OCI-LY7 (cell line): ENCODE data around the gene ADGRF1. TPM values are rescaled to one million over a fixed set of nuclear protein-coding genes. Genes with fewer than 3 reads are reported as not detected.

Source experiments
- BruUV-seq: library from RNA; stranded (reverse); fragments of 400-500 nt; replicated peaks from 2 replicates; lab custom pipeline; 2021; lab: Mats Ljungman, UMichigan
- CTCF ChIA-PET: fragments of 300-600 bp; sonication (Branson Sonifier 250); formaldehyde crosslinking; loops from one replicate; lab custom pipeline; 2022; ENCODE audit warnings: antibody characterized with exemption; ENCODE audit not compliant: unreplicated experiment; lab: Charles Lee
- POLR2A ChIA-PET: fragments of 300-600 bp; sonication (Branson Sonifier 250); formaldehyde crosslinking; loops from one replicate; lab custom pipeline; 2022; ENCODE audit warnings: antibody characterized with exemption; lab: Charles Lee
- DNase-seq: peaks from one replicate; pipeline ENCODE4 v3.0.0-alpha.2; 2015; ENCODE audit warnings: low spot score
- H2AFZ ChIP-seq: fragments of 200-600 bp; sonication (generic), shearing (Covaris generic); 2 replicates; pipeline ENCODE4 v1.6.1; 2014; ENCODE audit warnings: mild to moderate bottlenecking, antibody characterized with exemption, low read length, moderate library complexity
- H3K27ac ChIP-seq: fragments of 200-600 bp; sonication (generic); 2 replicates; pipeline ENCODE4 v1.5.1; 2014; ENCODE audit warnings: mixed run types, low read depth, mild to moderate bottlenecking, moderate library complexity, low read length, inconsistent platforms; ENCODE audit not compliant: poor library complexity, severe bottlenecking
- H3K36me3 ChIP-seq: fragments of 200-600 bp; sonication (generic); 2 replicates; pipeline ENCODE4 v1.6.1; 2014; ENCODE audit warnings: mild to moderate bottlenecking, antibody characterized with exemption, low read length, moderate library complexity, mixed read lengths; ENCODE audit not compliant: insufficient read depth
- H3K4me1 ChIP-seq: fragments of 200-600 bp; sonication (generic); 2 replicates; pipeline ENCODE4 v1.5.1; 2014; ENCODE audit warnings: mild to moderate bottlenecking, low read length; ENCODE audit not compliant: insufficient read depth, poor library complexity, severe bottlenecking
- H3K4me2 ChIP-seq: fragments of 200-600 bp; sonication (generic); 2 replicates; pipeline ENCODE4 v1.6.1; 2014; ENCODE audit warnings: mild to moderate bottlenecking, low read length
- H3K4me3 ChIP-seq: fragments of 200-600 bp; sonication (generic); 2 replicates; pipeline ENCODE4 v1.5.1; 2014; ENCODE audit warnings: mild to moderate bottlenecking, low read depth, low read length; ENCODE audit not compliant: poor library complexity, severe bottlenecking
- H3K79me2 ChIP-seq: fragments of 200-600 bp; sonication (generic); 2 replicates; pipeline ENCODE4 v1.6.1; 2016; ENCODE audit warnings: low read depth, mild to moderate bottlenecking, low read length, moderate library complexity, mixed read lengths; ENCODE audit not compliant: insufficient read depth
- H3K9me2 ChIP-seq: fragments of 200-600 bp; sonication (generic); 2 replicates; pipeline ENCODE4 v1.6.1; 2016; ENCODE audit warnings: mild to moderate bottlenecking, low read length, mixed read lengths; ENCODE audit not compliant: insufficient read depth
- H3K9me3 ChIP-seq: fragments of 200-600 bp; sonication (generic); 2 replicates; pipeline ENCODE4 v1.6.1; 2014; ENCODE audit warnings: mild to moderate bottlenecking, mixed run types, low read length, mixed read lengths
- H4K20me1 ChIP-seq: fragments of 200-600 bp; sonication (generic); 2 replicates; pipeline ENCODE4 v1.6.1; 2014; ENCODE audit warnings: mild to moderate bottlenecking, antibody characterized with exemption, low read length, moderate library complexity, mixed read lengths; ENCODE audit not compliant: insufficient read depth
- EZH2phosphoT487 ChIP-seq: fragments of 200-600 bp; sonication (generic); IDR thresholded peaks from 2 replicates; pipeline ENCODE4 v1.6.1; 2018; ENCODE audit warnings: low read depth, borderline replicate concordance, mild to moderate bottlenecking, mixed run types, antibody characterized with exemption, low read length, moderate library complexity, mixed read lengths
- intact Hi-C: fragments of 100-400 bp; cut with micrococcal nuclease; formaldehyde crosslinking; loops from one replicate; pipeline ENCODE4 v1.10.0; 2022; ENCODE audit not compliant: unreplicated experiment
- total RNA-seq, 2 experiments: library from RNA; depleted of rRNA in 1 of 2; stranded (reverse); fragments of >200 nt in 1 of 2; shearing (Covaris generic) in 1 of 2; gene quantifications; 2 replicates each; pipeline ENCODE4 v1.2.3, GENCODE V29; 2014 to 2022
- TF ChIP-seq, protein P1 (sequence below): fragments of 200-600 bp; sonication (generic); conservative IDR thresholded peaks from 2 replicates; pipeline ENCODE4 v1.5.1; 2014; ENCODE audit warnings: mild to moderate bottlenecking, antibody characterized with exemption, low read length, moderate library complexity, mixed read lengths

ADGRF1 gene
- total RNA-seq, 2 experiments from 2014 or later = not detected

DNA sequence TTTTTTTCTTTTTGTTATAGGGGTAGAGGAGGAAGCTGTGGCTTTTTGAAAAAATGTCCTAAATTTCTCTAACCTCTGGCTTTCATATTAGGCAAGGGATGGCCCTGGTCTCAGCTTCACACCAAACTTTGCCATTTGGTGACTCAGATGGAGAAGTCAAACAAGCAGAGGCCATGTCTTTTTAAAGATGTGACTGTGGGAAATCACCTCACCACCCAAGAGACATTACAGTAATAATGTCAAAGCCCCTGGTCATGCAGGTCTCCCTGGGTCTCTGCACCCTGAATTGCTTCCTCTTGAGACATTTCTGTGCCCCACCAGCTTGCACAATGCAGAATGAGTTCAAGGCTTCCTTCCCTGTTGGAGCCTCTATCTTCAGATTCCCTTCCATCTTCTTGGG, 80.9 kb downstream of the ADGRF1 start:
- Histone ChIP-seq H3K4me2 (no peak overlapping the region), H3K36me3 (no peaks in the 10 kb centered on the region), H3K79me2 (no peaks in the 10 kb centered on the region), H3K4me3 (no peak overlapping the region), H3K9me2 (no peaks in the 10 kb centered on the region), H3K27ac (no peak overlapping the region), H3K9me3 (no peaks in the 10 kb centered on the region), H2AFZ (no peak overlapping the region), H3K4me1 (no peaks in the 10 kb centered on the region), H4K20me1 (no peaks in the 10 kb centered on the region)
- no TSS peak for BruUV-seq
- intact Hi-C loops = no loop called here
- no peak for DNase-seq
- POLR2A ChIA-PET = no interaction called here
- CTCF ChIA-PET = no interaction called here
- TF ChIP-seq, protein P1, sequence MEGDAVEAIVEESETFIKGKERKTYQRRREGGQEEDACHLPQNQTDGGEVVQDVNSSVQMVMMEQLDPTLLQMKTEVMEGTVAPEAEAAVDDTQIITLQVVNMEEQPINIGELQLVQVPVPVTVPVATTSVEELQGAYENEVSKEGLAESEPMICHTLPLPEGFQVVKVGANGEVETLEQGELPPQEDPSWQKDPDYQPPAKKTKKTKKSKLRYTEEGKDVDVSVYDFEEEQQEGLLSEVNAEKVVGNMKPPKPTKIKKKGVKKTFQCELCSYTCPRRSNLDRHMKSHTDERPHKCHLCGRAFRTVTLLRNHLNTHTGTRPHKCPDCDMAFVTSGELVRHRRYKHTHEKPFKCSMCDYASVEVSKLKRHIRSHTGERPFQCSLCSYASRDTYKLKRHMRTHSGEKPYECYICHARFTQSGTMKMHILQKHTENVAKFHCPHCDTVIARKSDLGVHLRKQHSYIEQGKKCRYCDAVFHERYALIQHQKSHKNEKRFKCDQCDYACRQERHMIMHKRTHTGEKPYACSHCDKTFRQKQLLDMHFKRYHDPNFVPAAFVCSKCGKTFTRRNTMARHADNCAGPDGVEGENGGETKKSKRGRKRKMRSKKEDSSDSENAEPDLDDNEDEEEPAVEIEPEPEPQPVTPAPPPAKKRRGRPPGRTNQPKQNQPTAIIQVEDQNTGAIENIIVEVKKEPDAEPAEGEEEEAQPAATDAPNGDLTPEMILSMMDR = no peak
- TF ChIP-seq EZH2phosphoT487 = no peak

DNA sequence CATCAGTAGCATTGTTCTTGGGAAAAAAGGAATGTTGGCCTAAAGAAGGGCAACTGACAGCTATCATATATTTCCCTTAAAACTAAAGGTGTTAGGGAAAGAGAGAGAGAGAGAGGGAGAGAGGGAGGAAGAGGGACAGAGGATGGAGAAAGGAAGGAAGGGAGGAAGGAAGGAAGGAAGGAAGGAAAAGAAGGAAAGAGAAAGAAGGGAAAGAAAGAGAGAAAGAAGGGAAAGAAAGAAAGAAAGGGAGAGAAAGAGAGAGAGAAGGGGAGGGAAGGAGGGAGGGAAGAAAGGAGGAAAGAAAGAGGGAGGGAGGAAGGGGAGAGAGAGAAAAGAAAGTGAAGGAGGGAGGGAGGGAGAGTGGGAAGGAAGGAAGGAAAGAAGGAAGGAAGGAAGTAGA, 82.7 kb downstream of the ADGRF1 start:
- no peak for DNase-seq
- H3K9me3 ChIP-seq = no peaks in the 10 kb centered on the region
- no peak overlapping the region for H3K4me2 ChIP-seq
- H2AFZ ChIP-seq = no peak overlapping the region
- CTCF ChIA-PET = interaction anchor here (0.6 kb wide), 1 partner anchor 10 kb away, joined by 6 read pairs; no protein-coding TSS in a partner anchor
- intact Hi-C loops = no loop called here
- no peaks in the 10 kb centered on the region for H3K9me2 ChIP-seq
- no peaks in the 10 kb centered on the region for H3K36me3 ChIP-seq
- no peaks in the 10 kb centered on the region for H3K4me1 ChIP-seq
- POLR2A ChIA-PET = interaction anchor here (0.8 kb wide), 1 partner anchor 14 kb away, joined by 3 read pairs; no protein-coding TSS in a partner anchor
- TF ChIP-seq, protein P1 = no peak
- TF ChIP-seq EZH2phosphoT487 = no peak
- H4K20me1 ChIP-seq = no peaks in the 10 kb centered on the region
- BruUV-seq = no TSS peak
- H3K27ac ChIP-seq = no peak overlapping the region
- H3K79me2 ChIP-seq = no peaks in the 10 kb centered on the region
- no peak overlapping the region for H3K4me3 ChIP-seq

DNA sequence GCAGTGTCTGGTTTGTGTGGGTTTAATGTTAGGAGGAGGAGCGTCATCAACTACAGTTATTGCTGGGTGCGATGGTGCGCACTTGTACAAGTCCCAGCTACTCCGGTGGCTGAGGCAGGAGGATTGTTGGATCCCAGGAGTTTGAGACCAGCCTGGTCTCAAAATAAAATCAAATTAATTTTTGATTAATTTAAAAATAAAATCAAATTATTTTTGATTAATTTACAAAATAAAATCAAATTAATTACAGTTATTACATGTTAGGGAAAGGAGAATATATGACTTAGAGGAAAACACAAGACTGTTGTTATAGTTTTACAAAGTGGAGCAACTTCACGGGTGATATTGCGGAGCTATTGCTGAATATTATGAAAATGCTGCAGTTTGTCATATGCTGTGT, 85.7 kb downstream of the ADGRF1 start:
- DNase-seq = no peak
- CTCF ChIA-PET = no interaction called here
- no peaks in the 10 kb centered on the region for H3K9me2 ChIP-seq
- H3K9me3 ChIP-seq = no peaks in the 10 kb centered on the region
- TF ChIP-seq, protein P1 = no peak
- no peak for TF ChIP-seq EZH2phosphoT487
- no peak overlapping the region for H3K4me2 ChIP-seq
- no peak overlapping the region for H3K27ac ChIP-seq
- H3K4me3 ChIP-seq = no peak overlapping the region
- no peaks in the 10 kb centered on the region for H4K20me1 ChIP-seq
- BruUV-seq = no TSS peak
- intact Hi-C loops = no loop called here
- POLR2A ChIA-PET = no interaction called here
- no peaks in the 10 kb centered on the region for H3K79me2 ChIP-seq
- H3K4me1 ChIP-seq = no peaks in the 10 kb centered on the region
- H2AFZ ChIP-seq = no peak overlapping the region
- H3K36me3 ChIP-seq = no peaks in the 10 kb centered on the region
